GM21786 (cell line): ENCODE measurements around the gene GPC1.

Experiments
- ATAC-seq: cut with Tn5 transposase; IDR thresholded peaks from one replicate; pipeline ENCODE4 v1.9.1; 2021; ENCODE audit not compliant: unreplicated experiment

Gene GPC1

GRCh38 chr2:240455272-240455646, 19.8 kb downstream of the GPC1 start:
- ATAC-seq, result no peak

GRCh38 chr2:240455647-240456446, 20.4 kb downstream of the GPC1 start:
- ATAC-seq, result no peak

GRCh38 chr2:240456447-240457222, 21.2 kb downstream of the GPC1 start:
- no peak for ATAC-seq

- no peak for ATAC-seq
Measured at GRCh38 chr2:240457223-240458043, 22.0 kb downstream of the GPC1 start.

GRCh38 chr2:240458044-240458899, 22.8 kb downstream of the GPC1 start:
- no peak for ATAC-seq

GRCh38 chr2:240458900-240459391, 23.5 kb downstream of the GPC1 start:
- no peak for ATAC-seq

GRCh38 chr2:240459401-240460252, 24.2 kb downstream of the GPC1 start:
- ATAC-seq, result no peak

GRCh38 chr2:240460253-240460711, 24.8 kb downstream of the GPC1 start:
- no peak for ATAC-seq

- ATAC-seq, result no peak
Measured at GRCh38 chr2:240460781-240461431, 25.4 kb downstream of the GPC1 start.

GRCh38 chr2:240461471-240462072, 26.1 kb downstream of the GPC1 start:
- ATAC-seq, result no peak

- ATAC-seq, result no peak
Measured at GRCh38 chr2:240462073-240462706, 26.7 kb downstream of the GPC1 start.

GRCh38 chr2:240462707-240463273, 27.3 kb downstream of the GPC1 start:
- no peak for ATAC-seq

- no peak for ATAC-seq
Measured at GRCh38 chr2:240463274-240463865, 27.9 kb downstream of the GPC1 start.

GRCh38 chr2:240463866-240464481, 28.5 kb downstream of the GPC1 start:
- ATAC-seq, result no peak

- no peak for ATAC-seq
Measured at GRCh38 chr2:240464514-240465241, 29.2 kb downstream of the GPC1 start.

- ATAC-seq, result no peak
Measured at GRCh38 chr2:240465268-240465764, 29.9 kb downstream of the GPC1 start.
